Stimulated activated CD8-positive, alpha-beta memory T cell treated with anti-CD3 and anti-CD28 coated beads, Interleukin-4, amount 100 ng/mL, for 1 hour (primary cell): ENCODE results near the gene EPB41L5.
"Not testable (repeated sequence)": the region's sequence is repeated elsewhere in the genome, so short reads cannot be mapped to it uniquely, and the experiment has no call there.

ENCODE experiments used
- DNase-seq, 2 donors: peaks; one replicate each; pipeline ENCODE4 v3.0.0-alpha.2; 2020; ENCODE audit warnings: low read depth in 2 of 2, low spot score in 1 of 2

EPB41L5 gene

GRCh38 chr2:120094795-120095194 is 81.9 kb downstream of the EPB41L5 start:
- no peak for DNase-seq

GRCh38 chr2:120100627-120101026 is 87.8 kb downstream of the EPB41L5 start:
- DNase-seq: no peak

GRCh38 chr2:120103723-120104467 is 91.0 kb downstream of the EPB41L5 start:
- DNase-seq: no peak

- DNase-seq: no peak
Observed at GRCh38 chr2:120104772-120105171, 91.9 kb downstream of the EPB41L5 start.

GRCh38 chr2:120105360-120105759 is 92.5 kb downstream of the EPB41L5 start:
- DNase-seq: no peak

GRCh38 chr2:120108049-120108448 is 95.2 kb downstream of the EPB41L5 start:
- DNase-seq: no peak

- no peak for DNase-seq
Observed at GRCh38 chr2:120108749-120109148, 95.9 kb downstream of the EPB41L5 start.

- no peak for DNase-seq
Observed at GRCh38 chr2:120109186-120110061, 96.5 kb downstream of the EPB41L5 start.

GRCh38 chr2:120110062-120110362 is 97.1 kb downstream of the EPB41L5 start:
- no peak for DNase-seq

- DNase-seq: no peak
Observed at GRCh38 chr2:120110507-120110906, 97.6 kb downstream of the EPB41L5 start.

- no peak for DNase-seq
Observed at GRCh38 chr2:120111193-120111592, 98.3 kb downstream of the EPB41L5 start.

- DNase-seq: no peak
Observed at GRCh38 chr2:120118018-120118417, 105.1 kb downstream of the EPB41L5 start.

- no peak for DNase-seq
Observed at GRCh38 chr2:120118471-120118870, 105.6 kb downstream of the EPB41L5 start.

GRCh38 chr2:120121337-120121736 is 108.5 kb downstream of the EPB41L5 start:
- DNase-seq: not testable (repeated sequence)

- no peak for DNase-seq
Observed at GRCh38 chr2:120123090-120123489, 110.2 kb downstream of the EPB41L5 start.

- no peak for DNase-seq
Observed at GRCh38 chr2:120125195-120125594, 112.3 kb downstream of the EPB41L5 start.

GRCh38 chr2:120128216-120128615 is 115.3 kb downstream of the EPB41L5 start:
- DNase-seq: no peak

- no peak for DNase-seq
Observed at GRCh38 chr2:120132190-120132589, 119.3 kb downstream of the EPB41L5 start.

GRCh38 chr2:120132691-120133090 is 119.8 kb downstream of the EPB41L5 start:
- DNase-seq: no peak

GRCh38 chr2:120133572-120134244 is 120.8 kb downstream of the EPB41L5 start:
- DNase-seq: no peak

- DNase-seq: no peak
Observed at GRCh38 chr2:120134263-120134662, 121.4 kb downstream of the EPB41L5 start.

GRCh38 chr2:120135013-120135412 is 122.1 kb downstream of the EPB41L5 start:
- not testable (repeated sequence) for DNase-seq
